ENCODE results near the gene MAPK6.

The MAPK6 gene

DNA sequence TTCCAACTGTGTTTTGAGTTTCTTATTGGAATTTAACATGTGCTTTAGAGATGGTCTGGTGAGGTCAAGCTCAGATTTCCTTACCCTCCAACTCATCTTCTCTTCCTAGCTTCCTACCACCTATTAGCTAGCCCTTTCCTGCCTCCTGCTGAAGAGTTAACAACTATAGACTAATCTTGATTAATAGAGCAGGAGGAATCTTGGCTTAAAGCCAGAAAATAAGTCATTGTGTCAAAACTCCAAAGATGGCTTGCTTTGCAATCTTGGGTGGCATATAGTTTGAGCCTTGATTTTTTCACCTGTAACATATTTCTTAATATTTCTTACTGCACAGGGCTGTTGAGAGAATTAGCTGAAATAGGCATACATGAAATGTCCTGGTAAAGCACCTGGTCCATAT lies 66.3 kb downstream of the MAPK6 start:
- TF ChIP-seq, protein P1, sequence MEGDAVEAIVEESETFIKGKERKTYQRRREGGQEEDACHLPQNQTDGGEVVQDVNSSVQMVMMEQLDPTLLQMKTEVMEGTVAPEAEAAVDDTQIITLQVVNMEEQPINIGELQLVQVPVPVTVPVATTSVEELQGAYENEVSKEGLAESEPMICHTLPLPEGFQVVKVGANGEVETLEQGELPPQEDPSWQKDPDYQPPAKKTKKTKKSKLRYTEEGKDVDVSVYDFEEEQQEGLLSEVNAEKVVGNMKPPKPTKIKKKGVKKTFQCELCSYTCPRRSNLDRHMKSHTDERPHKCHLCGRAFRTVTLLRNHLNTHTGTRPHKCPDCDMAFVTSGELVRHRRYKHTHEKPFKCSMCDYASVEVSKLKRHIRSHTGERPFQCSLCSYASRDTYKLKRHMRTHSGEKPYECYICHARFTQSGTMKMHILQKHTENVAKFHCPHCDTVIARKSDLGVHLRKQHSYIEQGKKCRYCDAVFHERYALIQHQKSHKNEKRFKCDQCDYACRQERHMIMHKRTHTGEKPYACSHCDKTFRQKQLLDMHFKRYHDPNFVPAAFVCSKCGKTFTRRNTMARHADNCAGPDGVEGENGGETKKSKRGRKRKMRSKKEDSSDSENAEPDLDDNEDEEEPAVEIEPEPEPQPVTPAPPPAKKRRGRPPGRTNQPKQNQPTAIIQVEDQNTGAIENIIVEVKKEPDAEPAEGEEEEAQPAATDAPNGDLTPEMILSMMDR (IDR thresholded peaks at IDR 0.05; ENCODE audit: low read depth, low read length, missing control alignments): no peak
- H3K27ac ChIP-seq: no peak overlapping the region
- no peak overlapping the region for H3K4me3 ChIP-seq (ENCODE audit: low read depth, low read length)
- no peak for DNase-seq
- no peaks in the 10 kb centered on the region for H3K27me3 ChIP-seq (replicated peaks)
- in situ Hi-C loops (cut with HindIII; ENCODE audit: low pct_ligation_motif_present, low sequenced_read_pairs): no loop called here
- no peaks in the 10 kb centered on the region for H3K36me3 ChIP-seq (replicated peaks)

DNA sequence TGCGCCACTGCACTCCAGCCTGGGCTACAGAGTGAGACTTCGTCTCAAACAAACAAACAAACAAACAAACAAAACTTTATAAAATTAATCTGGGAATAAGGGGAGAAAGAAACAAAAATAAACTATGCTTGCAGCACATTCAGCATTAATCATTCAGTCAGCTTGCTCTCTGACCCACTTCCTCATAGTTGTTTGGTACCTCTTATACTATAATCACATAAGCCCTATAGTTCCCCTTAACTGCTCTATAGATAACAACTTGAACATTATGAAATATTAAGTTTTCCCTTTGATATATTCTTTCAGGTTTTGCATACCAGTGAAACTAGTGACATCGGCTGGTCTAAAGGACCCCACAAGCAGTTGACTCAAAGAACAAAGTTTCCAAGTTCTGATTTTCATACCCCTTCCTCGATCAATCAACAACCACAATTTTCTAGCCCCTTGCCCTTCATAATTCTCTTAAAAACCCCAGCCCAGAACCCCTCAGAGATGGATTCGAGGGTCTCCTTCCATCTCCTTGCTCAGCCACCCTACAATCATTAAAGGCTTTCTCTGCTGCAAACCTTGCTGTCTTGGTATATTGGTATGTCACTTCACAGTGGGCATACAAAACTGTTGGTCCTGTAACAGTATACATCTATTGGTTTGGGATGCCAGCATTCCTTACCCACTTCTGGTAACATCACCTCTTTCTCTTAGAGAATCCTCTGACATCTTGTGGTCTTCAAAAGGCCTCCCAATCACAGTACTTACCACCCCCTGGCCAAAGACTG lies 67.2 kb downstream of the MAPK6 start:
- no peak for DNase-seq
- H3K36me3 ChIP-seq (replicated peaks): no peaks in the 10 kb centered on the region
- in situ Hi-C loops (cut with HindIII; ENCODE audit: low pct_ligation_motif_present, low sequenced_read_pairs): no loop called here
- TF ChIP-seq, protein P1 (IDR thresholded peaks at IDR 0.05; ENCODE audit: low read depth, low read length, missing control alignments): no peak
- no peak overlapping the region for H3K27ac ChIP-seq
- no peaks in the 10 kb centered on the region for H3K27me3 ChIP-seq (replicated peaks)
- H3K4me3 ChIP-seq (ENCODE audit: low read depth, low read length): no peak overlapping the region

DNA sequence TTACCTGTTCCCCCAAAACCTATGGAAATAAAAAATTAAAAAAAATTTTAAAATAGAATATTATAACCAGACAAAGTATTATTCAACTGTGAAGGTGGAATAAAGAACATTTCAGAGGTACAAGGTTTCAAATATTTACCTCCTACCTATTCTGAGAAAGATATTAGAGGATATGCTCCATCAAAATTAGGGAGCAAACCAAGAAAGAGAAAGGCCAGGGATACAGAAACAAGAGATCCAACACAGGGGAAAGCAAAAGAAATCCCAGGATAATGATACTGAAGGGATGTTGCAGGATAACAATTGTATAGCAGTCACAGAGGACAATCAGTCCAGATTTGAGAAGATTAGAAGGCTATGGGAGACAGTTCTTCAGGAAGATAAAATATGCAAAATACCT lies 71.2 kb downstream of the MAPK6 start:
- H3K27ac ChIP-seq: no peak overlapping the region
- H3K4me3 ChIP-seq (ENCODE audit: low read depth, low read length): no peak overlapping the region
- H3K36me3 ChIP-seq (replicated peaks): no peaks in the 10 kb centered on the region
- in situ Hi-C loops (cut with HindIII; ENCODE audit: low pct_ligation_motif_present, low sequenced_read_pairs): no loop called here
- H3K27me3 ChIP-seq (replicated peaks): no peaks in the 10 kb centered on the region
- TF ChIP-seq, protein P1 (IDR thresholded peaks at IDR 0.05; ENCODE audit: low read depth, low read length, missing control alignments): no peak
- no peak for DNase-seq

DNA sequence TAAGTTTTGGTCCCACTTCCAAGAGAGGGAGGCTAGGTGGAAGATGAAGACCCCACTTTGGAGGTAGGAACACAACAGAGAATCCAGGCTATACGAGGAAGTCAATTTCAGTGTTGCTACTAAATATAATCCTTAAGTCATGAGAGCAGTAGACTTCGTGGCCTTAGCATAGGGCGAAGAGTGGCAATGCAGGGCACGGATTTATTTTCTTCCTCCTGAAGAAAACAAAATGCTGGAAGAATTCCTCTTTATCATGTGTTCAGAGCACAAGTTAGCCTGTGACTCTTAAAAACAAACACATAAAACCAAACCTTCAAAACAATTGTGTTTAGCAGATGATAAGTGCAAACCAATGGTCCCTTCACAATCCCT lies 74.1 kb downstream of the MAPK6 start:
- TF ChIP-seq, protein P1 (IDR thresholded peaks at IDR 0.05; ENCODE audit: low read depth, low read length, missing control alignments): no peak
- in situ Hi-C loops (cut with HindIII; ENCODE audit: low pct_ligation_motif_present, low sequenced_read_pairs): no loop called here
- peak overlapping the region; percentile 86 for H3K27ac ChIP-seq
- H3K36me3 ChIP-seq (replicated peaks): no peaks in the 10 kb centered on the region
- H3K27me3 ChIP-seq (replicated peaks): no peaks in the 10 kb centered on the region
- no peak for DNase-seq
- H3K4me3 ChIP-seq (ENCODE audit: low read depth, low read length): no peak overlapping the region

DNA sequence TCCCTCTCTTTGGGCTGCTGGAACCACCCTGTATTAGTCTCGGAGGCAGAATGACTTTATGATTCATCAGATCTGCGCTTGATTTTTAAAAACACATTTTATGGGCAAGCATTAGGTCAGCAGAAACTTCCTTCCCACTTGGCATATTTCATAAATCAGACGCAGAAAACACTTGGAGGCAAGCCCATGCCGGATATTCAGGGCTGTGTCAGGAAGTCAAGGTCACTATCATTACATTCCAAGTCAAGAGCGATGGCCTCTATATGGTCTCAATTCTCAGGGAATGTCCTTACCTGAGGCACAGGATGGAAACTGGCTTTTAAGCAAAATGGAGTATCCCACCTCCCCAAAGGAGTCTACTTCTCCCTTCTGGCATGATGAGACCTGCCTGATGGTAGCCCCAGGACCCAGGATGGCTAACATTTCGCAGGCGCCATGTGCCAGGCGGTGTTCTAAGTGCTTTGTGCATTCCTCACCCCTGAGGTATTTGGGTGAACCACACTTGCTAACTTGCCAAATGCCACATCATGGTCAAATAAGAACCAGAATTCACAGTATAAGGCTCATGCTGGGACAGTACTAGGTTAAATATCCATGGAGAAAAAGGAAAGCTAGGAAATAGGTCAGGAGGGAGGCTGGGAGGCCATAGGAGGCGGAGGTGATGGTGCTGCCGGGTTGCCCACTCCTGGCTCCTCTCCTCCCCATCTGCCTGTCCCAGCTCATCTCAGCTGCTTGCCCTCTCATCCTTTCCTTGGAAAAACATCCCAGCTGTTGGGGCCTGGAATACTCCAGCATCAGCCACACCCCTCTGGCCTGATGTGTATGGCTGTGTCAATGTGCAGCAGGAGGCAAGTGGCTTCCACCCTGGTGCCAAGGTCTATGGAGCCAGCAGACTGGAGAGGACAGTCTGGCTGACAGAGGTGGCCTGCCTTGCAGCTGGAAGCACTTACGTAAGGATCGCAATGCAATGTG lies 74.8 kb downstream of the MAPK6 start:
- H3K27me3 ChIP-seq (replicated peaks): no peaks in the 10 kb centered on the region
- in situ Hi-C loops (cut with HindIII; ENCODE audit: low pct_ligation_motif_present, low sequenced_read_pairs): no loop called here
- no peak overlapping the region for H3K4me3 ChIP-seq (ENCODE audit: low read depth, low read length)
- peak overlapping the region; percentile 86 for H3K27ac ChIP-seq
- no peaks in the 10 kb centered on the region for H3K36me3 ChIP-seq (replicated peaks)
- DNase-seq: peak; percentile 75
- TF ChIP-seq, protein P1 (IDR thresholded peaks at IDR 0.05; ENCODE audit: low read depth, low read length, missing control alignments): no peak
